Activated CD4-positive, CD25-positive, alpha-beta regulatory T cell treated with anti-CD3 and anti-CD28 coated beads, Interleukin-2, amount 50 U/mL, for 24 hours (primary cell): Measurements from ENCODE around the gene MSL3.

ENCODE experiments used
- ATAC-seq, 2 donors: fragments of 150-1000 bp; cut with Tn5 transposase; one replicate each; pipeline ENCODE4 v1.10.0; 2021; ENCODE audit warnings: mild to moderate bottlenecking in 1 of 2, moderate library complexity in 1 of 2

MSL3 gene

DNA sequence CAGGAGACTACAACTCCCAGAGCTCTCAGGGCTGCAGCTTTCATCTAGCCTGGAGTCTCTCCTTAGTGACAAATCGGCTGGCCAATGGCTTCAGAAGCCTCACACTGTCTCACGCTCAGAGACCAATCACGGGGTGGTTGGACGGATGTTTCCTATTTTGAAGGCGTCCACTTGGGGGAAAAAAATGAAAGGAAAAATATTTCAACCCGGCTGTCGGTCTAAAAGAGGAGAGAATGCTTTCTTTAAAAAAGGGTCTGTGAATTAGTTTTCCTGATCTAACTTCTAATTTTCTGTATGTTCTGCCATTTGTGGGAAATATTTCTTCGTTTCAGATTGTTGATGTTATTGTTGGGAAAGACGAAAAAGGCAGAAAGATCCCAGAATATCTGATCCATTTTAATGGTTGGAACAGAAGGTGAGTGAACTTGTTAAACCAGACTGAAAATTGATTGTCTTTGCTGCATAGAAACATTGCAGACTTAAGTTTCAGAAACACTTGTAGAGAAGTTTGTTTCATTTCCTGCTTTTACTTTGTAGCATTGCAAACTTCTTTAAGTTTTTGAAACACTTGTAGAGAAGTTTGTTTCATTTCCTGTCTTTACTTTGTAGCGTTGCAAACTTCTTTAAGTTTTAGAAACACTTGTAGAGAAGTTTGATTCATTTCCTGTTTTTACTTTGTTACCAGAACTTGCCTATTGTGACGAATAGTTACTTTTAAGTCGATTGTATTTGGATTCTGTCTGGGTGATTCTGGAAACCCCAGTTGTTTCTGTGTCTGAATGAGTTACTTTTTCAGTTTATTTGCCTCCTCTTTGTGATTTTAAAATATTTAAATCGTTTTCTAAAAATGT is 1.6 kb downstream of the MSL3 start:
- ATAC-seq, result peak; percentile 78 to 80

DNA sequence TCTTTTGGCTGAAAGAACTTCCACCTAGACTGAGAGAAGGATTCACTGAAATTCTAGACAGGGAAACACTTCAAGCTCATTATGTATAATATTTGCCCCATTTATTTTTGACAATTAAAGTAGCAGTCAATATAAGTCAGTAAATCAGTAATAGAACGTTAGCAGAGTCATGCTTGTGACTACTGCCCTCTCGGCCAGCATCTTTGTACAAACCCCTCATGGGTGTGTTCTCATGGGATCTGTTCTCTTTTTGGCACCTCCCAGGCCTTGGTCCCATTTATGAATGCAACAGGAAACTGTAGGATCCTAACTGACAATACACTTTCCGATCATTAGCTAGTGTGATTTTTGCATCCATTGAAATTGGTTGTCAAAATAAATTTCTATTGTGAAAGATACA is 2.9 kb downstream of the MSL3 start:
- no peak for ATAC-seq

DNA sequence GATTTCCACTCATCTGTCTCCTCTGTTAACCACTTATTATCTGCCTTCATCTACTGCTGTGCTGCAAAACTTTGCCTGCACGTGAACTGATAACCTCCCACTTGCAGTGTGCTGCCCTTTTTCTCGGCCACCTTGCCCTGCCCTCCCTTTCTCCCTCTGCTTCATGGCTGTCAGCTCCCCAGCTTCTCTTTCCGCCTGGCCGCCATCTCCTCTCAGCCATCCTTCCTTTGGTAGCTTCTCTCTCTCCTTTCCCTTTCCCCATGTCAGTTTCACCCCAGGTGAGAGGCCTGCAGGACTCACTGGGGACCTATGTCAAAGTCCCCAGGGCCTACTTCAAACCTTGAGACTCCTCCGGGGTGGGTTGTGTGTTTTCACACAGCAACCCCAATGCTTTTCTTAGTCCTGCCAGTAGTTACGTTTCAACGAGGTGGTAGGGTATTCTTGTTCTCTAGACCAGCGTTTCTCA is 6.6 kb downstream of the MSL3 start:
- peak; percentile 2 to 5 for ATAC-seq

DNA sequence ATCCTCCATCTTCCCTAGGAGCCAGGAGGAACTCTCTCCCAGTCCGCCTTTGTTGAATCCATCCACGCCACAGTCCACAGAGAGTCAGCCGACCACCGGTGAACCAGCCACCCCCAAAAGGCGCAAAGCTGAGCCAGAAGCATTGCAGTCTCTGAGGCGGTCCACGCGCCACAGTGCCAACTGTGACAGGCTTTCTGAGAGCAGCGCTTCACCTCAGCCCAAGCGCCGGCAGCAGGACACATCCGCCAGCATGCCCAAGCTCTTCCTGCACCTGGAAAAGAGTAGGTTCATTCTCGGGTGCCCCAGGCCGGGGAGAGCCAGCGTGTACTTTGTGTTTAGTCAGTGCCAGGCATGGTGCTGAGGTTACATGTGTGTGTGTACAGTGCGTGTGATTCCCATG is 7.4 kb downstream of the MSL3 start:
- ATAC-seq, result no peak

DNA sequence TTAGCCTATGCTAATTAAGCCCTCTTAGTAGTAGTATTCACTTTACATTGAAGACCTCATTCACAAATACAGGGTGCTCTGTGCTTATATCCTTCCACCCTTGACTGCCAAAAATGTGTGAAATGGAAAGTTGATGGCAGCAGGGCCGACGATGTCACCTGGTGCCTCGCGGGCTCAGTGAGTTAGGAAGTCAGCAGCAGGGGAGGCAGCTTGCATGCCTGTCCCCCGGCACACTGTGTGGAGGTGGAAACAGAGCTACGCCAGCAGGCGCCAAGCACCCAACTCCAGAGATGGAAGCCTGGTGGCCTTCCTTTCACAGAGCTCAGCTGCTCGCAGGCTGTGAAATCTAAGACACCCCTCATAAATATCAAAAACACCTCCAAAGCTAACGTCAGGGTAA is 8.4 kb downstream of the MSL3 start:
- ATAC-seq, result peak; percentile 11 to 18

DNA sequence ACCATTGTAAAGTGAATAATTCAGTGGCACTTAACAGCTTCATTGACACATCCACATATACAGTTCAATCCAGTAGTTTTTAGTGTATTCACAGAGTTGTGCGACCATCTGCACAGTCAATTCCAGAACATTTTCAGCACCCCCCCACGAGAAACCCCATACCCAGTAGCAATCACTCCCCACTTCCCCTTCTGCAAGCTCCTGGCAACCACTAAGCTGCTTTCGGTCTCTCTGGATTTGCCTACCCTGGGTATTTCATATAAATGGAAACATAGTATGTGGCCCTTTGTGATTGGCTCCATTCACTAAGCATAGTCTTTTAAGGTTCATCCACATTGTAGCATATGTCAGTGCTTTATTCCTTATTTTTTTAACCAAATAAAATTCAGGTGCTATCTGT is 10.0 kb downstream of the MSL3 start:
- ATAC-seq, result peak; percentile 18 to 44

DNA sequence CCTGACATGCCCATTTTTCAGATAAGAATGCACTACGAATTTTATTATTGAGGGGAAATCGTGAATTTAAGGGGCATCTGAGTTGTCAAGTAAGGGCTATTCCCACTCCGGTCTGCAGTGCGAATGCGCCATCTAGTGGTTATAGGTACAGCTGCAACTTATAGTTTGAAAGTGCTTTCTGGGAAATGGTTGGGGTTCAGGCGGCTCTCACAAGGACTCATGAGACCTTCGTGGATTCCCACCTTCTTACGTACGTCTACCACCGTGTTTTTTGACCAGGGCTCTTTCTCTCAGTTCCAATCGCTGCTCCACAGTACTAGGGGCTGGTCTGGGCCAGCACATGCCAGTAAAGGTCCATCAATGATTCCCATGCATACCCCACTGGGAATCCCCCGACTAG is 12.3 kb downstream of the MSL3 start:
- peak; percentile 54 to 63 for ATAC-seq

DNA sequence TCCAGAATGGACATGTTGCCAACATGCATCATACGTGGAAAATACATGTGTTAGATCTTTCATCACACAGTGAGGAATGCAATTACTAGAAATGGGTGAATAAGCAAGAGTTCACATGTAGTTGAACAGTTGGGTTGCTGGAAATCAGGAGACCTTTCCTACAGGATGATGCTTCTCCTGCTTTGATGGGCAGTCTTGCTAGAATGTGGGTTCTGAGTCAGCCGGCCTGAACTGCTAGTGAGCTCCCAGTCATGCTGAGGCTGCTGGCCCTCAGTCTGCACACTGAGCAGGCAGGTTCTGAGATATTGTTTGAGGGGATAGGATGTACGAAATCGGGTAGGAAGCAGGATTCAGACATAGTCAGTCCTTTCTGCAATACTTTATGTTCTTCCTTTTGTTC is 20.2 kb downstream of the MSL3 start:
- no peak for ATAC-seq

DNA sequence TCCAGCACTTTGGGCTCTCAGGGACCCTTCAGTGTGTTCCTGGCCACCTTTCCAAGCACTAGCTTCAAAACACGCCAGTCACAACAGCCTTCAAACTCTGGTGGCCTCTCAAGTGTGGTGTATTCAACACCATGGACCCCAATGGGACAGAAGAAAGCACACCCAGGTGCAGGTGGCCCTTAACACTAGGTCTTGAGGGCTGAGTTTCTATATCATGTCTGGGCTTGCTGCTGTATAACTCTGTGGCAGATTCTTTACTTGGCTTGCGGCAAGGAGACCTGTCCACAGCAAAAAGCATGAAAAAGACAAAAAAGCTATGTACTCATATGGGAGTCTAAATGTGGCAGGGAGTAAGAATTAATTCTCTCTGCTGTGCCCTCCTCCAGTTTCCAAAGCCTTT is 23.1 kb downstream of the MSL3 start:
- ATAC-seq, result no peak

DNA sequence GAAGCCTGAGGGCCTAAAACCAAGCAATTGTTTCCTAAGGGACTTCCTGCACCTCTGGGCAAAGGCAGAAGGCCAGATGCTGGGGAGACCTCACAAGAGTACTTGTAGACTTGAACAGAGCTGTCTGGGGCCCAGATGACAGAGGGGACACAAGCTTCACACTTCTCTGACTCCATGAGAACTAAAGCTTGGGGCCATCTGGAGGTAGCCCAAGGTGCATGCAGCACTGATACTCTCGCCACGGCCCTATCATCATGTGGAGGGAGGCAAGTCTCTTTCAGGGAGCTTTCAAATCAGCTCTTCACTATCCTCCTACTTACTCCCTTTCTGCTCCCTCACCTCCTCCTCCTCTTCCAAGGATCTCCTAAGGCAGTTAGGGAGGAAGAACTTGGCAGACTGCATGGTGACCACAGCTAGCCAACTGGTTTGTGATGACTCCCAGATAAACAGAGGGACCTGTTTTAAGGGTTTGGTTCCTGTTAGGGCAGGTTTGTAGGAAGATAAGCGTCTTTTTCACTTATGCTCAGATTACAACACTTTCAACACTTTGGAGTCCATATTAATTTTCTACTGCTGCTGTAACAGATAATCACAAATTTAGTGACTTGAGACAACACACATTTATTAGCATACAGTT is 23.8 kb downstream of the MSL3 start:
- ATAC-seq, result no peak

DNA sequence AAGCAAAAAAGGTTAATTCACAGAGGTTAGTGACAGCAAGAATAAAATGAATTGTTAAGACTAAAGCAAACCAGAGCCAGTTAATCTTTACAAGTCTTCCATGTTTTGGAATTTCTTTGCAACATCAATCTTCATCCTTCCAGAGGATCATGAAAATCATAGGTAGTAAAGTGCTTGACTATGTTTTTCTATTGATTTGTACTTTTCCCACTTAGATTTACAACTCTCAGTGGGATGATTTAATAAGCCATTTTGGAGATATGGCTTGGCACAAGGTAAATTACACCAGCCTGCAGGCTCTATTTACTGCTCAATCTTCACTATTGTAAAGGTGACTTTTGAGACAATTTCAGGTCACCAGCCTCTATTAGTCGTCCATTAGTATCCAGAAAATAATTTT is 26.5 kb downstream of the MSL3 start:
- no peak for ATAC-seq

DNA sequence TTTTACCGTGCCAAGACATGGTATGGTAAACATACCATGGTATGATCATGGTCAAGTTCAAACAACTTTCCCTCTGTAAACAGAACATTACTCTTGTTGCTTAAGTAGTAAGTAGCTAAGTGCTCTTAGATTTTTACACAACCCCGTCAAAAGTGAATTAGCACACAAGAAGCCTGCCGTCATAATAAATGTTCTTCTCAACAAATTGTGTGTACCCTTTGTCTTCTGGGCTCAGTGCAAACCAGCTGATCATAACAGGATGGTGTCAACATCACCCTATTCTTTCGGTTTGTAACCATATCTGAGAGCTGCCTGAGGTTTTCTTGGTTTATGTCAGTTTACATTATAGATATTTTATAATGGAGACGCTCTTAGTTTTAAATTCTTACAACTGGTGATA is 28.8 kb downstream of the MSL3 start:
- peak; percentile 41 to 55 for ATAC-seq

DNA sequence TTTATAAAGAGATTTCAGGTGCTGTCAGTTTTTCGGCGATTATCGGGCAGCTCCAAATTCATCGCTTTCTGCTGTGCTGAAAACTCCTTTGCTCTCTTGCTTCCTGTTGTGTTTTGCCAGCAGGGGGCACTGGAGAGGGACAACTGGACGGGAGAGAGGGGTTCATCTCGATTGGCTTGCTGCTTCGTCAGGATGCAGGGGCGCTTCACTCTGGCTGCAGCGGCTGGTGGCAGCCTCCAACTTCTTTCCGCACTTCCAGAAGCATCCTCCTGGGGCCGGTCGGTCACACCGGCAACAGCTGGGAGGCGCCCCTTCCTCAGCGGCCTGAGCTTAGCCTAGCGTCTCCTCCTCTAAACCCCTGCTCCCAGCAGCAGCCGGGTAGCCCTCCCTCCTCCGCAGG is 29.5 kb downstream of the MSL3 start:
- ATAC-seq, result peak; percentile 66 to 68

DNA sequence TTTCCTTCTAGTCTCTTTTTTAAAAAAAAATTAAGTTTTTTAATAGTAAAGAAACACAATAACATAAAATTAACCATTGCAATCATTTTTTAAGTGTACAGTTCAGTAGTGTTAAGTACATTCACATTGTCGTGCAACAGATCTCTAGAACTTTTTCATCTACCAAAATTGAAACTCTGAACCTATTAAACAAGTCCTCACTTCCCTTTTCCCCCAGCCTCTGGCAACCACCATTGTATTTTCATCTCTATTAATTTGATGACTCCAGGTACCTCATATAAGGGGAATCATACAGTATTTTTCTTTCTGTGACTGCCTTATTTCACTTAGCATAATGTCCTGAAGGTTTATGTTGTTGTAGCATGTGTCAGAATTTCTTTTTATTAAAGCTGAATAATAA is 31.8 kb downstream of the MSL3 start:
- ATAC-seq, result no peak

DNA sequence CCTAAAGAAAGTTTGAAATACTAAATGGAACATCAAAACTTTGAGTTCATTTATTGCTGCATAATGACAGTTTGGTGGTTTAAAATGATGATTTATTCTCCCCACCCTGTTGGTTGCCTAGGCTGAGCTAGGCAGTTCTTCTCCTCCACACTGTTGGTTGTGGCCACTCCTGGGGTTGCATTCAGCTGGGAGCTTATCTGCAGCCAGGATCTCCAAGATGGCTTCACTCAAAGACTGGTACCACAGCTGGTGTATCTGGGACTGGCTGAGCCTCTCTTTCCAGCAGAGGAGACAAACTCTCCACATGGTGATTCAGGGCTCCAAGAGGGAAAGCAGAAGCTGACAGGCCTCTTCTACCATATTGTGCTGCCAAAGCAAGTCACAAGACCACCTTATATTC is 33.1 kb downstream of the MSL3 start:
- no peak for ATAC-seq

DNA sequence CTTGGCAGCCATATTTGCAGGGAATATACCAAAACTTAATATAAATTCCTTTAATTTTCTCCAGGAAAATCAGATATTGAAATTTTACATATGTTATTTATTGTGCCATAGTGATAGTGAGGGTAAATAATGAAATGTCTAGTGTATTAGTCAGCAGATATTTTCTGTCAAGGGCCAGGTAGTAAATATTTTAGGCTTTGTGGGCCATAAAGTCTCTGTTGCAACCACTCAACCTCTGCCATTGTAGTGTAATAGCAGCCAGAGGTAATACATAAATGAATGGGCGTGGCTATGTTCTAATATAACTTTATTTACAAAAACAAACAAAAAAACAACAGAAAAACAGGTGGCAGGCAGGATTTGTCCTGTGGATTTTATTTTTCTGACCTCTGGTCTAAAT is 33.5 kb downstream of the MSL3 start:
- no peak for ATAC-seq

DNA sequence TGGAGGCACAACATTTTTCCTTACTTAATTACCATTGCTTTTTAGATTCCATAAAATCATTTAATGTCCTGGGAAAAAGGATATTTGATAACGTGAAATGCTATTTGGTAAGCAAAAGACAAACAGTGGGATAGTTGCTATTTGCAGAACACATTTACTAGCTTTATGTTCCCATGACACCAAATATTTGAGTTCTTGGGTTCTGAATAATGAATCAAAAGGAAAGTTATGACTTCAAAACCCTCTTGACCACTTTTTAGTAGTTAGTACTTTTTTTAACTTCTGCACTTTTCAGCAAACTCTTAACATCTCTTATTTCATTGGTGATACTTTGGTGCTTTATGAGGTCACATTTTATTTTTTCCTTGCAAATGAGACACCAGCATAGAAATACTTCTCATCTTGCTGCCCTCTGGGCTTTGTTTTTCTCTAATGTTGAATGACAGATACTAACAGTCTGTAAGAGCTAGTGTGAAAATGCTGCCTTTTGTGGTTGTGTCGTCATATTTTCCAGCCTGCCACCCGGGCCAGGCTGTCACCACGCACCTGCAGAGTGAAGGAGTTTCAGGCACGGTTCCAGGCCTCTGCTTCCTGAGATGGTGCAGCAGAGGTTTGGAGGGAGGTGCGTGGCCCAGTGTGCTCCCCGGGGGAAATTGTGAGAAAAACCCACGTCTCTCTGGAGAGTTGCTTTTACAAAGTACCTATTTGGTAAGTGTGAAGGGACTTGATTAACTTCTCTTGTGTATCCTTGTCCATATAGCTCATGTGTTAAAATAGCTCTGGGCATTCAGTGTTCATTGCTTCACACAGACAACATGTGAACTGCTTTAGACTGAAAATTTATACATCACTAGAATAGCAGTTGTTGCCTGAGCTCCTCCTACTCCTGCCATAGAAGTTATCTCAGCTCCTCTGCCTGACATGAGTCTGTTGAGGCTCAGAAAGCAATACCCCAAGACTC is 34.7 kb downstream of the MSL3 start:
- peak; percentile 93 to 95 for ATAC-seq

DNA sequence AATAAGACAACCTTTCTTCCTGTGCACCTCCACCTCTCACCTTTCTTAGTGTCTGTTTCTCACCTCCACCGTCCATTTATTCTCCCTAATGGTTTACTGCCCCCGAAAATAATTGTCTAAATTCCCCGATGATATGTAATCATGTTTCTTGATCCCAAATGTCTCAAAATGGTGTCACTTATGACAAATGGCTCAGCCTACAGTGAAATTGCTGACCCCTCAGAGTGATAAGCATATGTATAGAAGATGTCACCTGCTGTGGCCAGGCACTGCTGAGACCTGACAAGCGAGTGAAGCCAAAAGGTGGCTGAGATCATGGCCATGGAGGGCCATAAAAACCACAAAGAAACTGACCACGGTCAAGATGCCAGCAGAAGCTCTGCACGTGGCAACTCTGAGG is 35.7 kb downstream of the MSL3 start:
- no peak for ATAC-seq

DNA sequence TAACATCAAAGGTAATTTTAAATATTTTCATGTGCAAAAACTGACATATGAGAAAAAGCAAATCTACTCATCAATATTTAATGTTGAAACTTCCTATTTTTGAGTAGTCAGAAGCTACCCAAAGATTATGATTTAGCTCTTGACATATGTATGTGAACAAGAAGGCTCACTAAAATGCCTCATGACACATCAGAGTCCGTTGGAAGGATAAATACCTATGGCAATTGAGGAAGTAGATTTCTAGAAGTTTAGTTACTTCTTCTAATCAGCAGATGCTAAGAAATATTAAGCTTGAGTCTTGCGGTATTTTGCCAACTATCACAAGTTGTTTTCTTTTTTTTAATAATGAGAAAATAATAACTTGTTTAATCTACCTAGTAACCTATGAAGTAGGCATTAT is 55.3 kb downstream of the MSL3 start:
- no peak for ATAC-seq
